T-cell (primary cell): ENCODE results near the gene FHIP1A. TPM values are rescaled to one million over a fixed set of nuclear protein-coding genes. Genes with fewer than 3 reads are reported as not detected.

Experiments used
- ATAC-seq, 4 experiments: fragments of 200-7000 bp in 3 of 4; fragments of 150-1000 bp in 1 of 4; cut with Tn5 transposase; replicated peaks in 1 of 4; 1 replicate in 3 of 4; 2 replicates in 1 of 4; pipeline ENCODE4 v1.10.0; 2021; ENCODE audit warnings: moderate library complexity in 3 of 4, mild to moderate bottlenecking in 2 of 4, moderate number of reproducible peaks in 1 of 4
- CTCF ChIA-PET, 2 donors: fragments of 300-600 bp; sonication (Branson Sonifier 250); formaldehyde crosslinking; loops; one replicate each; lab custom pipeline; 2022; ENCODE audit warnings: antibody characterized with exemption in 2 of 2; lab: Charles Lee
- POLR2A ChIA-PET, 2 donors: fragments of 300-600 bp; sonication (Branson Sonifier 250); formaldehyde crosslinking; loops; one replicate each; lab custom pipeline; 2022; ENCODE audit warnings: antibody characterized with exemption in 2 of 2; lab: Charles Lee
- DNase-seq, 35 experiments: peaks; one replicate each; pipeline versions ENCODE4 v3.0.0 to v3.0.0-alpha.2; 2013 to 2023
- H3K27ac ChIP-seq: one replicate; pipeline ENCODE4 v1.5.1; 2013; ENCODE audit warnings: low read length
- H3K27me3 ChIP-seq, 2 experiments: replicated peaks in 1 of 2; 1 replicate in 1 of 2; 2 replicates in 1 of 2; pipeline versions ENCODE4 v1.6.1 to v1.7.0; 2013; ENCODE audit warnings: low read length in 1 of 2, mixed read lengths in 1 of 2; ENCODE audit not compliant: control insufficient read depth in 2 of 2, insufficient read depth in 2 of 2; ENCODE audit errors: extremely low read depth in 1 of 2
- H3K36me3 ChIP-seq, 2 donors: 1 replicate in 1 of 2; 2 replicates in 1 of 2; pipeline versions ENCODE4 v1.6.1 to v1.7.0; 2013; ENCODE audit warnings: low read length in 1 of 2; ENCODE audit not compliant: control insufficient read depth in 2 of 2, insufficient read depth in 1 of 2; ENCODE audit errors: extremely low read depth in 1 of 2
- H3K4me1 ChIP-seq, 2 experiments: 1 replicate in 1 of 2; 2 replicates in 1 of 2; pipeline versions ENCODE4 v1.6.1 to v1.7.0; 2013; ENCODE audit warnings: low read length in 2 of 2, mixed read lengths in 1 of 2; ENCODE audit not compliant: insufficient read depth in 2 of 2, control insufficient read depth in 1 of 2; ENCODE audit errors: extremely low read depth in 1 of 2
- H3K4me3 ChIP-seq, 2 donors: 1 replicate in 1 of 2; 2 replicates in 1 of 2; pipeline versions ENCODE4 v1.5.1 to v1.7.0; 2013; ENCODE audit warnings: mild to moderate bottlenecking in 2 of 2, low read length in 1 of 2, moderate library complexity in 1 of 2; ENCODE audit not compliant: control insufficient read depth in 1 of 2; ENCODE audit errors: extremely low read depth in 1 of 2
- H3K9me3 ChIP-seq: 2 replicates; pipeline ENCODE4 v1.7.0; 2013
- H3K27ac Mint-ChIP-seq, 2 donors: one replicate each; pipeline ENCODE4 v1.8.0; 2020 to 2021; ENCODE audit warnings: mild to moderate bottlenecking in 2 of 2, mixed read lengths in 2 of 2
- H3K27me3 Mint-ChIP-seq, 2 donors: one replicate each; pipeline ENCODE4 v1.8.0; 2021 to 2022; ENCODE audit warnings: mixed read lengths in 2 of 2
- H3K36me3 Mint-ChIP-seq: one replicate; pipeline ENCODE4 v1.8.0; 2021; ENCODE audit warnings: mixed read lengths
- H3K4me1 Mint-ChIP-seq, 3 donors: one replicate each; pipeline ENCODE4 v1.8.0; 2020 to 2022; ENCODE audit warnings: mixed read lengths in 3 of 3, mild to moderate bottlenecking in 1 of 3
- H3K4me3 Mint-ChIP-seq, 3 donors: one replicate each; pipeline ENCODE4 v1.8.0; 2020 to 2022; ENCODE audit warnings: mild to moderate bottlenecking in 3 of 3, mixed read lengths in 3 of 3, moderate library complexity in 3 of 3
- H3K9me3 Mint-ChIP-seq, 3 donors: one replicate each; pipeline ENCODE4 v1.8.0; 2020 to 2022; ENCODE audit warnings: mixed read lengths in 3 of 3
- WGBS: methylation state at CpG from one replicate; pipeline ENCODE4 v1.1.5; 2013; ENCODE audit warnings: missing lambda C conversion rate; ENCODE audit not compliant: insufficient coverage; 5-methylcytosine and 5-hydroxymethylcytosine counted together
- total RNA-seq, 35 experiments: library from RNA in 6 of 35; stranded (reverse) in 6 of 35; fragments of 120-200 nt in 1 of 35; gene quantifications; one replicate each; pipeline versions ENCODE4 v1.2.1 to v1.2.4 and lab custom pipeline; 2013 to 2026

The FHIP1A gene
- total RNA-seq, 5 donors from 2014 or later (not counting 1 experiment from before 2014, with no cell fraction given), result 1.1 to 2.7 (median 1.6) TPM

- peaks cover 0 to 6% of the 10 kb centered on the region in 2 experiments for H3K27me3 ChIP-seq
- H3K4me1 Mint-ChIP-seq, result no peaks in the 10 kb centered on the region
- peaks cover 0 to 3% of the 10 kb centered on the region in 2 donors for H3K27me3 Mint-ChIP-seq
- DNase-seq, result no peak
- H3K9me3 Mint-ChIP-seq, result peaks cover 0 to 4% (median 0%) of the 10 kb centered on the region in 3 donors
- no peaks in the 10 kb centered on the region for H3K36me3 ChIP-seq
- H3K9me3 ChIP-seq, result no peaks in the 10 kb centered on the region
- no peak overlapping the region for H3K4me3 ChIP-seq
- ChIA-PET CTCF (interaction anchor here in 1 of 2 donors (1.2 kb wide), 1 partner anchor 11 kb away, joined by 3 read pairs; no protein-coding TSS in a partner anchor), POLR2A (interaction anchor here (0.6 to 0.7 kb wide), 4 partner anchors 36 to 1232 kb away, joined by 3 to 5 read pairs (median 4); no protein-coding TSS in a partner anchor)
- no peaks in the 10 kb centered on the region for H3K4me1 ChIP-seq
- no peak overlapping the region for H3K4me3 Mint-ChIP-seq
- no peaks in the 10 kb centered on the region for H3K36me3 Mint-ChIP-seq
- H3K27ac Mint-ChIP-seq, result no peak overlapping the region
- H3K27ac ChIP-seq, result no peak overlapping the region
- no peak for ATAC-seq
Observed at GRCh38 chr4:151415978-151416377, 7.0 kb downstream of the FHIP1A start.

- Mint-ChIP-seq H3K27ac (no peak overlapping the region), H3K4me1 (no peaks in the 10 kb centered on the region), H3K36me3 (no peaks in the 10 kb centered on the region), H3K4me3 (no peak overlapping the region), H3K27me3 (peaks cover 0 to 7% of the 10 kb centered on the region in 2 donors), H3K9me3 (peaks cover 0 to 4% (median 0%) of the 10 kb centered on the region in 3 donors)
- peaks cover 0 to 6% of the 10 kb centered on the region in 2 experiments for H3K27me3 ChIP-seq
- H3K36me3 ChIP-seq, result no peaks in the 10 kb centered on the region
- H3K4me1 ChIP-seq, result no peaks in the 10 kb centered on the region
- H3K9me3 ChIP-seq, result no peaks in the 10 kb centered on the region
- DNase-seq, result no peak
- H3K27ac ChIP-seq, result no peak overlapping the region
- 92% methylated on average over 2 of the region's 5 CpGs for WGBS
- CTCF ChIA-PET, result no interaction called here
- POLR2A ChIA-PET, result no interaction called here
- no peak for ATAC-seq
- H3K4me3 ChIP-seq, result no peak overlapping the region
Observed at GRCh38 chr4:151417164-151417571, 8.2 kb downstream of the FHIP1A start.

DNA sequence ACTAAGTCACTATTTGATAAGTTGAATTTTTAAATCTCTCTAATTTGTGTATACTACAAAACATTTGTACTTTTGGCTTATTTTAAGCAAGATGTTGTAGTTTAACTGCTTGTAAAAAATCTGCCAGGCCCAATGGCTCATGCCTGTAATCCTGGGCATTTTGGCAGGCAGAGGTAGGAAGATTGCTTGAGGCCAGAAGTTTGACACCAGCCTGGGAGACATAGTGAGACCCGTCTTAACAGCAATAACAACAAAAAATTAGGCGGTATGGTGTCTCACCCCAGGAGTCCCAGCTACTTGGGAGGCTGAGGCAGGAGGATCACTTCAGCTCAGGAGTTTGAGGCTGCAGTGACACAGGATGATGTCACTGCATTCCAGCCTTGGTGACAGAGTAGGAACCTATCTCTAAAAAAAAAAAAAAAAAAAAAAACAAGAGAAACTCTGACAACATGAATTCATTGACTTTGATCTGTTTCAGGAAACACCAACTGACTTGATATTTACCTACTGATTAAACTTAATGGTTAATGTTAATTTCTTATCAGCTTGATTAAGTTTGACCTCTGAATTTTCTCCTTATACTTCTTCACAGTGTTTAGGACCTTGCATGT, 8.9 kb downstream of the FHIP1A start:
- peaks cover 0 to 6% of the 10 kb centered on the region in 2 experiments for H3K27me3 ChIP-seq
- Mint-ChIP-seq H3K9me3 (peaks cover 0 to 4% (median 0%) of the 10 kb centered on the region in 3 donors), H3K27ac (no peak overlapping the region), H3K4me3 (no peak overlapping the region), H3K27me3 (peaks cover 0 to 11% of the 10 kb centered on the region in 2 donors), H3K36me3 (no peaks in the 10 kb centered on the region), H3K4me1 (no peaks in the 10 kb centered on the region)
- no peaks in the 10 kb centered on the region for H3K36me3 ChIP-seq
- WGBS, result 100% methylated on average over 1 of the region's 2 CpGs
- no peaks in the 10 kb centered on the region for H3K9me3 ChIP-seq
- ATAC-seq (no peak), DNase-seq (no peak)
- H3K4me1 ChIP-seq, result no peaks in the 10 kb centered on the region
- no peak overlapping the region for H3K4me3 ChIP-seq
- POLR2A ChIA-PET, result no interaction called here
- no peak overlapping the region for H3K27ac ChIP-seq
- CTCF ChIA-PET, result no interaction called here

DNA sequence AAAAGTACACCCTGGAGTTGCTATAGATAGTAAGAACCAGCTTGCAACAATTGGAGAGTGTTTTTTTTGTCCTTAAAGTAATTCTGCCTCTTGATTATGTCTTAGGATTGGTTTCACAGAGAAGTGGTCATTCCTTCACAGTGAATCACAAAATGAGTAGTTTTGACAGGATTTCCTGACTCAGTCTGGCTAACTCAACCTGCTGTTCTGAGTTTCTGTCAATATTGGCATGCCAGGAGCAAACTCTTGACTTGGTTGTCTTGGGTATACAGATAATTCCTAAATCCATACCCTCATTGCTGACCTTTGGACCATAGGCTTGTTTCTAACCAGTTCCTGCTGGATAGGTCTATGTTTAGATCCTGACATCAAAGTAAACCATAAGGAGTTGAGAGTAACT, 9.4 kb downstream of the FHIP1A start:
- ATAC-seq, result no peak
- Histone ChIP-seq H3K4me3 (no peak overlapping the region), H3K27me3 (peaks cover 0 to 4% of the 10 kb centered on the region in 2 experiments), H3K9me3 (no peaks in the 10 kb centered on the region), H3K36me3 (no peaks in the 10 kb centered on the region), H3K4me1 (no peaks in the 10 kb centered on the region), H3K27ac (no peak overlapping the region)
- no peak overlapping the region for H3K27ac Mint-ChIP-seq
- peaks cover under 1 to 11% of the 10 kb centered on the region in 2 donors for H3K27me3 Mint-ChIP-seq
- no peak for DNase-seq
- peaks cover 0 to 4% (median 0%) of the 10 kb centered on the region in 3 donors for H3K9me3 Mint-ChIP-seq
- CTCF ChIA-PET, result no interaction called here
- POLR2A ChIA-PET, result no interaction called here
- no peaks in the 10 kb centered on the region for H3K36me3 Mint-ChIP-seq
- H3K4me1 Mint-ChIP-seq, result no peaks in the 10 kb centered on the region
- H3K4me3 Mint-ChIP-seq, result no peak overlapping the region

- CTCF ChIA-PET, result no interaction called here
- no peak overlapping the region for H3K4me3 Mint-ChIP-seq
- Histone ChIP-seq H3K27me3 (peaks cover 0 to 3% of the 10 kb centered on the region in 2 experiments), H3K4me3 (no peak overlapping the region), H3K27ac (no peak overlapping the region), H3K4me1 (no peaks in the 10 kb centered on the region), H3K9me3 (no peaks in the 10 kb centered on the region), H3K36me3 (no peaks in the 10 kb centered on the region)
- POLR2A ChIA-PET, result no interaction called here
- no peak overlapping the region for H3K27ac Mint-ChIP-seq
- 100% methylated on average over 1 of the region's 1 CpG for WGBS
- ATAC-seq (no peak), DNase-seq (no peak)
- H3K36me3 Mint-ChIP-seq, result no peaks in the 10 kb centered on the region
- H3K9me3 Mint-ChIP-seq, result peaks cover 0 to 4% (median 0%) of the 10 kb centered on the region in 3 donors
- no peaks in the 10 kb centered on the region for H3K4me1 Mint-ChIP-seq
- H3K27me3 Mint-ChIP-seq, result peaks cover 4 to 14% of the 10 kb centered on the region in 2 donors
Observed at GRCh38 chr4:151418856-151419255, 9.9 kb downstream of the FHIP1A start.

- Histone ChIP-seq H3K36me3 (no peaks in the 10 kb centered on the region), H3K27ac (no peak overlapping the region), H3K4me1 (no peaks in the 10 kb centered on the region), H3K9me3 (no peaks in the 10 kb centered on the region), H3K27me3 (peaks cover 0 to 3% of the 10 kb centered on the region in 2 experiments), H3K4me3 (no peak overlapping the region)
- DNase-seq, result no peak
- no peaks in the 10 kb centered on the region for H3K4me1 Mint-ChIP-seq
- H3K36me3 Mint-ChIP-seq, result no peaks in the 10 kb centered on the region
- no peak for ATAC-seq
- CTCF ChIA-PET, result no interaction called here
- no peak overlapping the region for H3K27ac Mint-ChIP-seq
- peaks cover 13 to 20% of the 10 kb centered on the region in 2 donors for H3K27me3 Mint-ChIP-seq
- H3K9me3 Mint-ChIP-seq, result peaks cover 0 to 4% (median 0%) of the 10 kb centered on the region in 3 donors
- POLR2A ChIA-PET, result no interaction called here
- H3K4me3 Mint-ChIP-seq, result no peak overlapping the region
Observed at GRCh38 chr4:151420250-151420807, 11.4 kb downstream of the FHIP1A start.
